B cell (primary cell): ENCODE data around the gene GSE1. TPM values are rescaled to one million over a fixed set of nuclear protein-coding genes. Genes with fewer than 3 reads are reported as not detected.

ENCODE experiments used
- ATAC-seq: fragments of 200-7000 bp; cut with Tn5 transposase; one replicate; pipeline ENCODE4 v1.10.0; 2021; ENCODE audit warnings: low read depth, mild to moderate bottlenecking, moderate number of reproducible peaks, moderate library complexity
- CTCF ChIA-PET: fragments of 350-600 bp; sonication (Branson Sonifier 250); formaldehyde crosslinking; loops from one replicate; lab custom pipeline; 2021; ENCODE audit warnings: antibody characterized with exemption, inconsistent platforms; lab: Charles Lee
- POLR2A ChIA-PET: fragments of 350-600 bp; sonication (Branson Sonifier 250); formaldehyde crosslinking; loops from one replicate; lab custom pipeline; 2021; ENCODE audit warnings: antibody characterized with exemption; lab: Charles Lee
- DNase-seq: peaks from one replicate; pipeline ENCODE4 v3.0.0; 2013
- H2AFZ ChIP-seq: 2 replicates; pipeline ENCODE4 v1.6.1; 2012; ENCODE audit warnings: mild to moderate bottlenecking, low read depth, low read length; ENCODE audit not compliant: insufficient read depth, poor library complexity, severe bottlenecking
- H3K27ac ChIP-seq, 2 donors: 1 replicate in 1 of 2; 2 replicates in 1 of 2; pipeline ENCODE4 v1.5.1; 2012 to 2013; ENCODE audit warnings: low read length in 2 of 2, mild to moderate bottlenecking in 2 of 2, moderate library complexity in 1 of 2
- H3K27me3 ChIP-seq, 4 experiments: fragments of 200-600 bp in 1 of 4; sonication (generic) in 1 of 4; replicated peaks in 1 of 4; 1 replicate in 2 of 4; 2 replicates in 2 of 4; pipeline versions ENCODE4 v1.6.1 to v1.7.0; 2013 to 2016; ENCODE audit warnings: low read length in 3 of 4, mild to moderate bottlenecking in 2 of 4, mixed read lengths in 1 of 4, moderate library complexity in 1 of 4; ENCODE audit not compliant: insufficient read depth in 4 of 4, control insufficient read depth in 3 of 4; ENCODE audit errors: control extremely low read depth in 1 of 4
- H3K36me3 ChIP-seq, 2 experiments: replicated peaks in 1 of 2; 1 replicate in 1 of 2; 2 replicates in 1 of 2; pipeline versions ENCODE4 v1.6.1 to v1.7.1; 2013; ENCODE audit warnings: low read length in 1 of 2; ENCODE audit not compliant: insufficient read depth in 2 of 2, control insufficient read depth in 1 of 2; ENCODE audit errors: control extremely low read depth in 1 of 2, extremely low read depth in 1 of 2
- H3K4me1 ChIP-seq, 2 donors: fragments of 200-600 bp in 1 of 2; sonication (generic) in 1 of 2; 1 replicate in 1 of 2; 2 replicates in 1 of 2; pipeline versions ENCODE4 v1.5.1 to v1.6.1; 2013 to 2017; ENCODE audit warnings: low read length in 2 of 2; ENCODE audit not compliant: control insufficient read depth in 2 of 2, insufficient read depth in 2 of 2
- H3K4me2 ChIP-seq: replicated peaks from 2 replicates; pipeline ENCODE3; 2012; ENCODE audit warnings: mild to moderate bottlenecking, low read depth, low read length; ENCODE audit not compliant: poor library complexity, severe bottlenecking
- H3K4me3 ChIP-seq, 5 experiments: fragments of 200-600 bp in 1 of 5; sonication (generic) in 1 of 5; 1 replicate in 3 of 5; 2 replicates in 2 of 5; pipeline versions ENCODE4 v1.5.1 to v1.7.0; 2011 to 2016; ENCODE audit warnings: low read length in 4 of 5, mild to moderate bottlenecking in 4 of 5, low read depth in 2 of 5, control low read depth in 1 of 5, moderate library complexity in 1 of 5; ENCODE audit not compliant: insufficient read depth in 1 of 5; ENCODE audit errors: control extremely low read depth in 1 of 5, extremely low read depth in 1 of 5
- H3K79me2 ChIP-seq: fragments of 200-600 bp; sonication (generic); one replicate; pipeline ENCODE4 v1.6.0; 2016; ENCODE audit warnings: low read length; ENCODE audit not compliant: control insufficient read depth, insufficient read depth
- H3K9ac ChIP-seq: fragments of 200-600 bp; sonication (generic); 2 replicates; pipeline ENCODE4 v1.6.1; 2017; ENCODE audit warnings: mild to moderate bottlenecking, low read length, moderate library complexity
- H3K9me3 ChIP-seq, 3 donors: one replicate each; pipeline versions ENCODE4 v1.6.1 to v1.7.1; 2013; ENCODE audit warnings: low read length in 2 of 3; ENCODE audit not compliant: control insufficient read depth in 2 of 3, insufficient read depth in 1 of 3; ENCODE audit errors: control extremely low read depth in 1 of 3
- H4K20me1 ChIP-seq: 2 replicates; pipeline ENCODE4 v1.6.0; 2012; ENCODE audit warnings: mild to moderate bottlenecking, low read length; ENCODE audit not compliant: insufficient read depth, control insufficient read depth, poor library complexity, severe bottlenecking
- H3K27ac Mint-ChIP-seq: one replicate; pipeline ENCODE4 v1.8.0; 2021; ENCODE audit warnings: mixed read lengths
- H3K27me3 Mint-ChIP-seq: one replicate; pipeline ENCODE4 v1.8.0; 2021; ENCODE audit warnings: mixed read lengths
- H3K4me1 Mint-ChIP-seq: one replicate; pipeline ENCODE4 v1.8.0; 2021; ENCODE audit warnings: mixed read lengths
- H3K4me3 Mint-ChIP-seq: one replicate; pipeline ENCODE4 v1.8.0; 2021; ENCODE audit warnings: mixed read lengths
- H3K9me3 Mint-ChIP-seq: one replicate; pipeline ENCODE4 v1.8.0; 2022; ENCODE audit warnings: mixed read lengths; ENCODE audit not compliant: insufficient read depth
- CTCF ChIP-seq: fragments of 200-600 bp; IDR thresholded peaks from one replicate; pipeline ENCODE4 v1.8.0; 2022; ENCODE audit warnings: antibody characterized with exemption, mild to moderate bottlenecking
- EZH2 ChIP-seq: IDR thresholded peaks from 2 replicates; pipeline ENCODE4 v1.6.1; 2012; ENCODE audit warnings: borderline replicate concordance, low read depth, mild to moderate bottlenecking, moderate library complexity, low read length; ENCODE audit not compliant: insufficient read depth, poor library complexity, severe bottlenecking
- WGBS: methylation state at CpG from one replicate; pipeline ENCODE4 v1.1.5; 2013; ENCODE audit warnings: missing lambda C conversion rate; ENCODE audit not compliant: insufficient coverage; 5-methylcytosine and 5-hydroxymethylcytosine counted together
- intact Hi-C: fragments of 100-400 bp; cut with micrococcal nuclease; formaldehyde crosslinking; loops from one replicate; pipeline ENCODE4 v1.10.0; 2022
- polyA minus RNA-seq: library from RNA; depleted of rRNA, polyadenylated mRNA; stranded (reverse); fragments of >200 nt; gene quantifications from 2 replicates; pipeline ENCODE4 v1.2.3, GENCODE V29; 2012
- polyA plus RNA-seq: library from polyadenylated mRNA; depleted of rRNA; stranded (reverse); fragments of >200 nt; gene quantifications from 2 replicates; pipeline ENCODE4 v1.2.3, GENCODE V29; 2012
- total RNA-seq, 2 donors: library from RNA; stranded (reverse); fragments of 120-200 nt in 1 of 2; gene quantifications; 1 replicate in 1 of 2; 2 replicates in 1 of 2; pipeline versions ENCODE4 v1.2.3 to v1.2.4, GENCODE V29; 2013 to 2022

Gene GSE1
- 76.1 and 76.5 TPM in 2 replicates for total RNA-seq
- total RNA-seq (2013) = 26.2 TPM
- 57.3 and 72.2 TPM in 2 replicates for polyA plus RNA-seq
- polyA minus RNA-seq = 41.2 and 79.5 TPM in 2 replicates

- DNase-seq (peak; percentile 85), ATAC-seq (peak; percentile 44)
- under 1% methylated on average over 80 of the region's 81 CpGs for WGBS
- peak within 1 kb of the TSS; percentile 83 for H3K4me3 Mint-ChIP-seq
- no peaks in the 10 kb centered on the region for H3K27me3 Mint-ChIP-seq
- no peaks in the 10 kb centered on the region for H3K9me3 Mint-ChIP-seq
- POLR2A ChIA-PET = interaction anchor here (1.3 to 2.0 kb wide), 4 partner anchors 56 to 192 kb away, joined by 3 to 16 read pairs (median 7); no protein-coding TSS in a partner anchor
- peaks cover 58 to 67% of the 10 kb centered on the region in 2 donors for H3K4me1 ChIP-seq
- peaks cover 93% of the 10 kb centered on the region for H4K20me1 ChIP-seq
- H3K36me3 ChIP-seq = no peaks in the 10 kb centered on the region
- TF ChIP-seq EZH2 (no peak), CTCF (no peak)
- H3K4me2 ChIP-seq = peak within 1 kb of the TSS; percentile 99
- H3K79me2 ChIP-seq = peaks cover 69% of the 10 kb centered on the region
- H3K27ac Mint-ChIP-seq = peak within 1 kb of the TSS; percentile 72
- H3K9me3 ChIP-seq = no peaks in the 10 kb centered on the region
- H3K4me3 ChIP-seq = peak within 1 kb of the TSS in 4 of 5 experiments; percentile 60 to 71 (median 68)
- intact Hi-C loops = loop anchor here (2.0 kb wide), 2 partner anchors 138 to 304 kb away; partner anchors contain the start of gene C16orf74
- peak within 1 kb of the TSS; percentile 77 for H3K9ac ChIP-seq
- H3K27me3 ChIP-seq = no peaks in the 10 kb centered on the region
- peak within 1 kb of the TSS; percentile 57 to 66 for H3K27ac ChIP-seq
- peak within 1 kb of the TSS; percentile 64 for H2AFZ ChIP-seq
- CTCF ChIA-PET = interaction anchor here (0.7 to 8.4 kb wide), 11 partner anchors 45 to 221 kb away, joined by 3 to 81 read pairs (median 3); no protein-coding TSS in a partner anchor
- H3K4me1 Mint-ChIP-seq = peaks cover 62% of the 10 kb centered on the region
Measured at GRCh38 chr16:85612801-85613603, at the start of gene GSE1. TSS of gene GSE1 (plus strand) at chr16:85613322. CDS start at chr16:85613392, 70 bp downstream.
